HG02870 (cell line): ENCODE measurements around the gene CASS4.

Experiments used
- ATAC-seq: cut with Tn5 transposase; IDR thresholded peaks from one replicate; pipeline ENCODE4 v1.9.1; 2021; ENCODE audit warnings: mild to moderate bottlenecking, moderate library complexity; ENCODE audit not compliant: unreplicated experiment

Gene CASS4

GRCh38 chr20:56443654-56444540, 31.8 kb downstream of the CASS4 start:
- ATAC-seq = no peak

- ATAC-seq = no peak
These were observed 33.1 kb downstream of the CASS4 start for GRCh38 chr20:56445130-56445529.

GRCh38 chr20:56445540-56445939, 33.5 kb downstream of the CASS4 start:
- ATAC-seq = no peak

- ATAC-seq = no peak
These were observed 35.2 kb downstream of the CASS4 start for GRCh38 chr20:56447227-56447626.

GRCh38 chr20:56449459-56449858, 37.4 kb downstream of the CASS4 start:
- ATAC-seq = no peak

- ATAC-seq = no peak
These were observed 39.2 kb downstream of the CASS4 start for GRCh38 chr20:56451056-56451765.

- peak; percentile 66 for ATAC-seq
These were observed 41.3 kb downstream of the CASS4 start for GRCh38 chr20:56453352-56453751.

GRCh38 chr20:56454754-56455153, 42.7 kb downstream of the CASS4 start:
- peak; percentile 96 for ATAC-seq

GRCh38 chr20:56458206-56458821, 46.3 kb downstream of the CASS4 start:
- ATAC-seq = no peak

- ATAC-seq = no peak
These were observed 48.4 kb downstream of the CASS4 start for GRCh38 chr20:56460459-56460858.

GRCh38 chr20:56461576-56461975, 49.5 kb downstream of the CASS4 start:
- no peak for ATAC-seq

GRCh38 chr20:56463428-56463827, 51.4 kb downstream of the CASS4 start:
- ATAC-seq = no peak

GRCh38 chr20:56465997-56466396, 53.9 kb downstream of the CASS4 start:
- ATAC-seq = peak; percentile 61

GRCh38 chr20:56467968-56468315, 55.9 kb downstream of the CASS4 start:
- no peak for ATAC-seq

GRCh38 chr20:56468316-56469076, 56.4 kb downstream of the CASS4 start, which contains the start of gene RTF2:
Gene RTF2, plus strand, starts transcription at chr20:56468627. Its CDS starts 71 bp downstream, at chr20:56468698.
- ATAC-seq = peak; percentile 93

- ATAC-seq = no peak
These were observed 57.0 kb downstream of the CASS4 start for GRCh38 chr20:56469077-56469449.

GRCh38 chr20:56483970-56484369, 71.9 kb downstream of the CASS4 start:
- ATAC-seq = no peak

- ATAC-seq = no peak
These were observed 75.2 kb downstream of the CASS4 start for GRCh38 chr20:56487216-56487615.

GRCh38 chr20:56488566-56488965, 76.5 kb downstream of the CASS4 start:
- ATAC-seq = no peak

GRCh38 chr20:56501116-56501515, 89.1 kb downstream of the CASS4 start:
- ATAC-seq = no peak

GRCh38 chr20:56503916-56504315, 91.9 kb downstream of the CASS4 start:
- no peak for ATAC-seq
